ENCODE data around the gene SLC16A1. TPM values are rescaled to one million over a fixed set of nuclear protein-coding genes. Genes with fewer than 3 reads are reported as not detected.

SLC16A1 gene
- total RNA-seq, 1 experiment from 2014 or later: 101 TPM

GRCh38 chr1:112862753-112863426 is 93.1 kb downstream of the SLC16A1 start:
- intact Hi-C loops (cut with micrococcal nuclease; ENCODE audit: unreplicated experiment): no loop called here
- no TSS peak for BruUV-seq (replicated peaks)
- Histone ChIP-seq H3K9me3 (ENCODE audit: low read depth, low read length, poor library complexity, severe bottlenecking) (no peaks in the 10 kb centered on the region), H3K27me3 (replicated peaks; ENCODE audit: insufficient read depth, low read depth, low read length, poor library complexity) (no peaks in the 10 kb centered on the region), H3K4me3 (ENCODE audit: low read depth, low read length, poor library complexity, severe bottlenecking) (no peak overlapping the region), H3K36me3 (ENCODE audit: insufficient read depth, low read length, poor library complexity, severe bottlenecking) (no peaks in the 10 kb centered on the region), H3K4me1 (ENCODE audit: insufficient read depth, low read length, poor library complexity, severe bottlenecking) (no peaks in the 10 kb centered on the region), H3K27ac (ENCODE audit: low read depth, low read length, poor library complexity, severe bottlenecking) (no peak overlapping the region)
- CTCF ChIA-PET: no interaction called here
- no peak for DNase-seq (ENCODE audit: low spot score)
- POLR2A ChIA-PET (ENCODE audit: low non-redundant PET): no interaction called here
- no peak for TF ChIP-seq EZH2 (IDR thresholded peaks at IDR 0.05; ENCODE audit: borderline replicate concordance, low read depth, low read length, poor library complexity, severe bottlenecking)
- TF ChIP-seq CTCF (conservative IDR thresholded peaks at IDR 0.05; ENCODE audit: low read depth, low read length): no peak

Other genes with a start within 250 kb of the SLC16A1 start
- 54.3 and 62.5 TPM in 2 replicates for gene RHOC, start 249.1 kb downstream of the SLC16A1 start, total RNA-seq (2021)
- 0.28 and 0.52 TPM in 2 replicates for gene PPM1J, start 240.9 kb downstream of the SLC16A1 start, total RNA-seq (2021)
- gene LRIG2, start 117.0 kb upstream of the SLC16A1 start, total RNA-seq (2021): 13.9 and 14.8 TPM in 2 replicates